H9 (cell line): ENCODE data around the gene SLC38A9. TPM values are rescaled to one million over a fixed set of nuclear protein-coding genes. Genes with fewer than 3 reads are reported as not detected.
"Not testable (repeated sequence)": the region's sequence is repeated elsewhere in the genome, so short reads cannot be mapped to it uniquely, and the experiment has no call there.

Source experiments
- DNase-seq: peaks from one replicate; pipeline ENCODE4 v3.0.0-alpha.2; 2017
- H2AFZ ChIP-seq: one replicate; pipeline ENCODE4 v1.6.1; 2013; ENCODE audit warnings: mild to moderate bottlenecking, low read length, control low read depth, moderate library complexity
- H2AK5ac ChIP-seq: 2 replicates; pipeline ENCODE4 v1.6.1; 2013; ENCODE audit warnings: low read length, control low read depth, mixed read lengths; ENCODE audit not compliant: insufficient read length
- H2BK120ac ChIP-seq: one replicate; pipeline ENCODE4 v1.6.1; 2013; ENCODE audit warnings: low read depth, mild to moderate bottlenecking, low read length, control low read depth, inconsistent platforms; ENCODE audit not compliant: poor library complexity, severe bottlenecking
- H2BK12ac ChIP-seq: 2 replicates; pipeline ENCODE4 v1.6.1; 2013; ENCODE audit warnings: low read length, control low read depth, mixed read lengths, low read depth; ENCODE audit not compliant: insufficient read length
- H2BK15ac ChIP-seq: 2 replicates; pipeline ENCODE4 v1.6.1; 2013; ENCODE audit warnings: low read depth, low read length, control low read depth
- H2BK20ac ChIP-seq: one replicate; pipeline ENCODE4 v1.6.1; 2013; ENCODE audit warnings: low read depth, mild to moderate bottlenecking, low read length, control low read depth, inconsistent platforms; ENCODE audit not compliant: poor library complexity, severe bottlenecking
- H2BK5ac ChIP-seq: 2 replicates; pipeline ENCODE4 v1.6.1; 2013; ENCODE audit warnings: low read length, control low read depth, mixed read lengths; ENCODE audit not compliant: insufficient read length
- H3K14ac ChIP-seq: 2 replicates; pipeline ENCODE4 v1.6.1; 2013; ENCODE audit warnings: low read length, control low read depth; ENCODE audit not compliant: insufficient read depth
- H3K18ac ChIP-seq: 2 replicates; pipeline ENCODE4 v1.6.1; 2013; ENCODE audit warnings: low read depth, mild to moderate bottlenecking, mixed read lengths, low read length, control low read depth; ENCODE audit not compliant: insufficient read length
- H3K23ac ChIP-seq: 2 replicates; pipeline ENCODE4 v1.6.1; 2013; ENCODE audit warnings: low read length, control low read depth, mixed read lengths, low read depth; ENCODE audit not compliant: insufficient read length
- H3K23me2 ChIP-seq: 2 replicates; pipeline ENCODE4 v1.6.1; 2013; ENCODE audit warnings: low read depth, mild to moderate bottlenecking, mixed read lengths, low read length, control low read depth; ENCODE audit not compliant: insufficient read length, poor library complexity, severe bottlenecking
- H3K27ac ChIP-seq: 2 replicates; pipeline ENCODE4 v1.5.1; 2013; ENCODE audit warnings: low read length, control low read depth, mixed read lengths, low read depth; ENCODE audit not compliant: insufficient read length
- H3K27me3 ChIP-seq: 2 replicates; pipeline ENCODE4 v1.6.1; 2013; ENCODE audit warnings: low read length, control low read depth, inconsistent platforms; ENCODE audit not compliant: insufficient read depth
- H3K4ac ChIP-seq: 2 replicates; pipeline ENCODE4 v1.6.1; 2013; ENCODE audit warnings: low read depth, mild to moderate bottlenecking, control low read depth, inconsistent platforms, low read length, moderate library complexity
- H3K4me1 ChIP-seq: 2 replicates; pipeline ENCODE4 v1.6.1; 2013; ENCODE audit warnings: low read length, control low read depth, inconsistent platforms; ENCODE audit not compliant: insufficient read depth
- H3K4me2 ChIP-seq: 2 replicates; pipeline ENCODE4 v1.6.1; 2013; ENCODE audit warnings: low read length, control low read depth, mixed read lengths; ENCODE audit not compliant: insufficient read length, insufficient read depth
- H3K56ac ChIP-seq: 2 replicates; pipeline ENCODE4 v1.6.1; 2013; ENCODE audit warnings: low read depth, mild to moderate bottlenecking, mixed read lengths, low read length, control low read depth; ENCODE audit not compliant: insufficient read length
- H3K79me1 ChIP-seq: 2 replicates; pipeline ENCODE4 v1.6.1; 2013; ENCODE audit warnings: low read depth, mild to moderate bottlenecking, moderate library complexity, low read length, control low read depth, inconsistent platforms; ENCODE audit not compliant: insufficient read depth, poor library complexity, severe bottlenecking
- H3K79me2 ChIP-seq: 2 replicates; pipeline ENCODE4 v1.6.1; 2013; ENCODE audit warnings: low read length, control low read depth, inconsistent platforms; ENCODE audit not compliant: insufficient read depth
- H3K9ac ChIP-seq: 2 replicates; pipeline ENCODE4 v1.6.1; 2013; ENCODE audit warnings: low read length, control low read depth, mixed read lengths; ENCODE audit not compliant: insufficient read length; ENCODE audit errors: extremely low read depth
- H3K9me3 ChIP-seq: one replicate; pipeline ENCODE4 v1.6.1; 2013; ENCODE audit warnings: low read depth, low read length, inconsistent platforms; ENCODE audit not compliant: control insufficient read depth
- H3T11ph ChIP-seq: one replicate; pipeline ENCODE4 v1.6.1; 2013; ENCODE audit warnings: mild to moderate bottlenecking, low read length, control low read depth, inconsistent platforms
- H4K20me1 ChIP-seq: one replicate; pipeline ENCODE4 v1.6.1; 2013; ENCODE audit not compliant: control insufficient read depth, insufficient read length, insufficient read depth
- H4K5ac ChIP-seq: 2 replicates; pipeline ENCODE4 v1.6.1; 2013; ENCODE audit warnings: low read depth, mild to moderate bottlenecking, mixed read lengths, low read length, control low read depth; ENCODE audit not compliant: insufficient read length
- H4K8ac ChIP-seq: replicated peaks from 2 replicates; pipeline ENCODE4 v1.6.1; 2013; ENCODE audit warnings: low read length, control low read depth, mixed read lengths, low read depth; ENCODE audit not compliant: insufficient read length
- H4K91ac ChIP-seq: 2 replicates; pipeline ENCODE4 v1.6.1; 2013; ENCODE audit warnings: low read depth, mild to moderate bottlenecking, moderate library complexity, mixed read lengths, low read length, control low read depth; ENCODE audit not compliant: insufficient read length
- H3K27ac Mint-ChIP-seq, 3 experiments: 2 replicates in 2 of 3; 3 replicates in 1 of 3; pipeline ENCODE4 v1.8.0; 2020 to 2021; ENCODE audit warnings: mixed read lengths in 3 of 3, mild to moderate bottlenecking in 1 of 3, moderate library complexity in 1 of 3
- H3K27me3 Mint-ChIP-seq: 2 replicates; pipeline ENCODE4 v1.8.0; 2021; ENCODE audit warnings: low read depth, mild to moderate bottlenecking, moderate library complexity, mixed read lengths
- H3K36me3 Mint-ChIP-seq, 3 experiments: 2 replicates in 2 of 3; 3 replicates in 1 of 3; pipeline ENCODE4 v1.8.0; 2020 to 2021; ENCODE audit warnings: low read depth in 3 of 3, mixed read lengths in 3 of 3; ENCODE audit not compliant: insufficient read depth in 1 of 3
- H3K4me1 Mint-ChIP-seq, 2 experiments: 2 replicates each; pipeline ENCODE4 v1.8.0; 2020; ENCODE audit warnings: mixed read lengths in 2 of 2
- H3K4me3 Mint-ChIP-seq, 2 experiments: 2 replicates in 1 of 2; 3 replicates in 1 of 2; pipeline ENCODE4 v1.8.0; 2020 to 2021; ENCODE audit warnings: mild to moderate bottlenecking in 2 of 2, mixed read lengths in 2 of 2, moderate library complexity in 1 of 2
- H3K9me3 Mint-ChIP-seq, 2 experiments: 2 replicates in 1 of 2; 3 replicates in 1 of 2; pipeline ENCODE4 v1.8.0; 2020; ENCODE audit warnings: mild to moderate bottlenecking in 2 of 2, mixed read lengths in 2 of 2, moderate library complexity in 1 of 2
- WGBS: extraction: QIAGEN DNeasy Blood & Tissue Kit; methylation state at CpG from one replicate; pipeline ENCODE4 v1.1.7; 2013; ENCODE audit warnings: missing lambda C conversion rate, low lambda C conversion rate, mixed read lengths; ENCODE audit not compliant: insufficient read length; ENCODE audit errors: extremely low coverage; 5-methylcytosine and 5-hydroxymethylcytosine counted together
- long read RNA-seq: library from polyadenylated mRNA; unstranded; transcript quantifications from one replicate; pipeline ENCODE4 v2.0.0, GENCODE V29; 2020
- total RNA-seq: library from RNA; stranded (reverse); gene quantifications from 2 replicates; pipeline ENCODE4 v1.2.1, GENCODE V29; 2021
- TF ChIP-seq, protein P1 (sequence below): fragments of 200-600 bp; sonication (generic); conservative IDR thresholded peaks from 3 replicates; pipeline ENCODE4 v1.8.0; 2021; ENCODE audit warnings: antibody characterized with exemption, mild to moderate bottlenecking

SLC38A9 gene
- 48.5 and 48.8 TPM in 2 replicates for total RNA-seq
- long read RNA-seq, transcript SLC38A9-202 (16 exons, 2,927 nt) = major isoform, 42 of 162 reads
- long read RNA-seq, partial matches to known transcripts = 11 of 162 reads
- long read RNA-seq, other reads (novel, unspliced or antisense) = 106 of 162 reads

GRCh38 chr5:55712023-55712859 is at the start of gene SLC38A9:
SLC38A9 (minus strand) TSS chr5:55712324; CDS start chr5:55697958, 14,366 bp downstream.
- Histone ChIP-seq H2BK12ac (no peak within 1 kb of the TSS), H3K27ac (no peak within 1 kb of the TSS), H2AFZ (peak within 1 kb of the TSS; percentile 76), H2BK5ac (no peak within 1 kb of the TSS), H3K27me3 (no peaks in the 10 kb centered on the region), H3K79me1 (no peaks in the 10 kb centered on the region), H3K23ac (no peak within 1 kb of the TSS), H3K9ac (peak within 1 kb of the TSS; percentile 87), H3K56ac (no peak within 1 kb of the TSS), H2AK5ac (no peak within 1 kb of the TSS), H4K8ac (no peak within 1 kb of the TSS), H3K18ac (peak within 1 kb of the TSS; percentile 71), H2BK15ac (no peak within 1 kb of the TSS), H3T11ph (peak within 1 kb of the TSS; percentile 1), H3K4ac (no peak within 1 kb of the TSS), H4K20me1 (no peaks in the 10 kb centered on the region), H3K14ac (peak within 1 kb of the TSS; percentile 95), H3K79me2 (0 out of 2 replicates have a peak, but pooled peaks cover 6% of the 10 kb centered on the region), H4K91ac (no peak within 1 kb of the TSS), H3K4me1 (peaks cover 3% of the 10 kb centered on the region; the same call in 1 of the 2 replicates), H4K5ac (peak within 1 kb of the TSS; percentile 87), H3K23me2 (peaks cover 12% of the 10 kb centered on the region), H3K9me3 (no peaks in the 10 kb centered on the region), H2BK120ac (no peak within 1 kb of the TSS), H3K4me2 (peak within 1 kb of the TSS; percentile 90), H2BK20ac (no peak within 1 kb of the TSS)
- peak; percentile 98 for DNase-seq
- Mint-ChIP-seq H3K9me3 (peaks cover 15 to 17% of the 10 kb centered on the region in 2 experiments), H3K4me3 (peak within 1 kb of the TSS; percentile 99 to 100), H3K4me1 (peaks cover 12 to 16% of the 10 kb centered on the region in 2 experiments), H3K27ac (peak within 1 kb of the TSS; percentile 95 to 99 (median 97)), H3K36me3 (peaks cover 11 to 46% (median 21%) of the 10 kb centered on the region in 3 experiments; a peak in 6 of 7 replicates), H3K27me3 (no peaks in the 10 kb centered on the region)
- TF ChIP-seq, protein P1, sequence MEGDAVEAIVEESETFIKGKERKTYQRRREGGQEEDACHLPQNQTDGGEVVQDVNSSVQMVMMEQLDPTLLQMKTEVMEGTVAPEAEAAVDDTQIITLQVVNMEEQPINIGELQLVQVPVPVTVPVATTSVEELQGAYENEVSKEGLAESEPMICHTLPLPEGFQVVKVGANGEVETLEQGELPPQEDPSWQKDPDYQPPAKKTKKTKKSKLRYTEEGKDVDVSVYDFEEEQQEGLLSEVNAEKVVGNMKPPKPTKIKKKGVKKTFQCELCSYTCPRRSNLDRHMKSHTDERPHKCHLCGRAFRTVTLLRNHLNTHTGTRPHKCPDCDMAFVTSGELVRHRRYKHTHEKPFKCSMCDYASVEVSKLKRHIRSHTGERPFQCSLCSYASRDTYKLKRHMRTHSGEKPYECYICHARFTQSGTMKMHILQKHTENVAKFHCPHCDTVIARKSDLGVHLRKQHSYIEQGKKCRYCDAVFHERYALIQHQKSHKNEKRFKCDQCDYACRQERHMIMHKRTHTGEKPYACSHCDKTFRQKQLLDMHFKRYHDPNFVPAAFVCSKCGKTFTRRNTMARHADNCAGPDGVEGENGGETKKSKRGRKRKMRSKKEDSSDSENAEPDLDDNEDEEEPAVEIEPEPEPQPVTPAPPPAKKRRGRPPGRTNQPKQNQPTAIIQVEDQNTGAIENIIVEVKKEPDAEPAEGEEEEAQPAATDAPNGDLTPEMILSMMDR = no peak
- WGBS = no CpG with 5 or more reads among the region's 55 CpGs

DNA sequence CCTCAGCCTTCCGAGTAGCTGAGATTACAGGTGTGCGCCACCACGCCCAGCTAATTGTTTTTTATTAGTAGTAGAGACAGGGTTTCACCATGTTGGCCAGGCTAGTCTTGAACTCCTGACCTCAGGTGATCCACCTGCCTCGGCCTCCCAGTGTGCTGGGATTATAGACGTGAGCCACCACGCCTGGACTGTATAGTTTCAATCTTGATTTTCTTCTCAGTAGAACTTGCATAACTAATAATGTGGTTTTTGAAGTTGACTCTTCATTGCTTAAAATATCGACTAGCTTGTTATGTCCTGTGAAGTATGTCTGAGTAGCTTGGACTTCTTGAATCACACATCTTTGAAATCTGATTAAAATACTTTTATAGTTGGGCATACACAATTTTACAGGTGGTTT is 49.6 kb upstream of the SLC38A9 start:
- not testable (repeated sequence) for H3K79me1 ChIP-seq, H4K91ac ChIP-seq, H3K23ac ChIP-seq, H4K8ac ChIP-seq, H3K9me3 Mint-ChIP-seq, H2AFZ ChIP-seq, H3T11ph ChIP-seq, H3K9ac ChIP-seq, H3K27ac ChIP-seq, H3K27me3 ChIP-seq, H3K18ac ChIP-seq, H3K9me3 ChIP-seq, H3K4me3 Mint-ChIP-seq, H3K79me2 ChIP-seq, H4K20me1 ChIP-seq, H2BK20ac ChIP-seq, H3K36me3 Mint-ChIP-seq, H2BK15ac ChIP-seq, H3K4me1 ChIP-seq, H2BK12ac ChIP-seq, H3K23me2 ChIP-seq, H3K56ac ChIP-seq, H3K27me3 Mint-ChIP-seq, H3K4ac ChIP-seq, H2BK5ac ChIP-seq, H3K14ac ChIP-seq, H3K27ac Mint-ChIP-seq, H4K5ac ChIP-seq, H3K4me1 Mint-ChIP-seq, H2BK120ac ChIP-seq, H2AK5ac ChIP-seq, H3K4me2 ChIP-seq, DNase-seq
- WGBS = no CpG with 5 or more reads among the region's 7 CpGs
